ENCODE measurements around the gene RASGRP4.
"Not testable (repeated sequence)": the region's sequence is repeated elsewhere in the genome, so short reads cannot be mapped to it uniquely, and the experiment has no call there.

RASGRP4 gene

GRCh38 chr19:38375098-38375493 lies 50.9 kb downstream of the RASGRP4 start:
- in situ Hi-C loops (cut with HindIII; ENCODE audit: low sequenced_read_pairs): no loop called here

- in situ Hi-C loops (cut with HindIII; ENCODE audit: low sequenced_read_pairs): no loop called here
These were observed 51.5 kb downstream of the RASGRP4 start, which contains the start of gene PSMD8 for GRCh38 chr19:38374332-38375097. PSMD8 (plus strand) TSS chr19:38374571; CDS start chr19:38374602, 31 bp downstream.

GRCh38 chr19:38373907-38374331 lies 52.1 kb downstream of the RASGRP4 start:
- in situ Hi-C loops (cut with HindIII; ENCODE audit: low sequenced_read_pairs): no loop called here

- in situ Hi-C loops (cut with HindIII; ENCODE audit: low sequenced_read_pairs): no loop called here
These were observed 54.9 kb downstream of the RASGRP4 start for GRCh38 chr19:38371081-38371480.

GRCh38 chr19:38370299-38370698 lies 55.7 kb downstream of the RASGRP4 start:
- in situ Hi-C loops (cut with HindIII; ENCODE audit: low sequenced_read_pairs): no loop called here

- in situ Hi-C loops (cut with HindIII; ENCODE audit: low sequenced_read_pairs): no loop called here
These were observed 56.4 kb downstream of the RASGRP4 start for GRCh38 chr19:38369584-38369983.

GRCh38 chr19:38367041-38367440 lies 59.0 kb downstream of the RASGRP4 start:
- in situ Hi-C loops (cut with HindIII; ENCODE audit: low sequenced_read_pairs): no loop called here

GRCh38 chr19:38362946-38363688 lies 62.9 kb downstream of the RASGRP4 start:
- in situ Hi-C loops (cut with HindIII; ENCODE audit: low sequenced_read_pairs): not testable (repeated sequence)

- in situ Hi-C loops (cut with HindIII; ENCODE audit: low sequenced_read_pairs): no loop called here
These were observed 63.7 kb downstream of the RASGRP4 start for GRCh38 chr19:38362076-38362945.

- in situ Hi-C loops (cut with HindIII; ENCODE audit: low sequenced_read_pairs): no loop called here
These were observed 64.4 kb downstream of the RASGRP4 start for GRCh38 chr19:38361633-38362075.

- in situ Hi-C loops (cut with HindIII; ENCODE audit: low sequenced_read_pairs): no loop called here
These were observed 65.0 kb downstream of the RASGRP4 start for GRCh38 chr19:38360839-38361631.

- in situ Hi-C loops (cut with HindIII; ENCODE audit: low sequenced_read_pairs): no loop called here
These were observed 65.7 kb downstream of the RASGRP4 start for GRCh38 chr19:38360351-38360750.

- in situ Hi-C loops (cut with HindIII; ENCODE audit: low sequenced_read_pairs): no loop called here
These were observed 66.6 kb downstream of the RASGRP4 start for GRCh38 chr19:38359242-38360021.
